Breast epithelium (tissue), 3 donors: Measurements from ENCODE around the gene KCNJ4.

ENCODE experiments used
- POLR2A ChIP-seq: fragments of 450-650 bp; IDR thresholded peaks from one replicate; pipeline ENCODE4 v1.6.1; 2016; ENCODE audit warnings: antibody characterized with exemption, mild to moderate bottlenecking, moderate library complexity
- POLR2AphosphoS5 ChIP-seq, 3 donors: sonication (generic); formaldehyde crosslinking; IDR thresholded peaks; one replicate each; pipeline ENCODE4 v1.6.1; 2017; ENCODE audit warnings: antibody characterized with exemption in 3 of 3
- TF ChIP-seq, protein P1 (sequence below), 3 donors: fragments of 450-650 bp; IDR thresholded peaks; one replicate each; pipeline ENCODE4 v1.5.1; 2016 to 2017; ENCODE audit warnings: antibody characterized with exemption in 3 of 3, mild to moderate bottlenecking in 3 of 3, moderate library complexity in 3 of 3

DNA sequence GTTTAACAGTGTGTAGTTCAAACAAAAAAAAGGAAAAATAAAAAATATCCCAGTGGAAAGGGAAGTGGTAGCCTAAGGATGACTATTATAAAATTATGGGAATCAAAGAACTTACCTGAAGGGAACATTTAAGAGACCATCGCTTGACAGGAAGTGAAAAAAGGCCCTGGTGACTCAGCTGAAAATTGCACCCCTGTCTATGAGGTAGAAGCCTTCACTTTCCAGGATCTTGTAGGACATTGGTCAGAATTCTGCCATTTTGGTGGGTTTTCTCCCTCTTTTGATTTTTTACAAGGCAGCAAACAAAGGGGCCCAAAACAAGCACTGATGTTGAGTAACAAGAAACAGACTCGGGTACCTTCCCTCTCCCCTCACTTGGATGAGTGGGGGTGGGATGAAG is 35.5 kb upstream of the KCNJ4 start:
- no peak for TF ChIP-seq POLR2A
- TF ChIP-seq, protein P1, sequence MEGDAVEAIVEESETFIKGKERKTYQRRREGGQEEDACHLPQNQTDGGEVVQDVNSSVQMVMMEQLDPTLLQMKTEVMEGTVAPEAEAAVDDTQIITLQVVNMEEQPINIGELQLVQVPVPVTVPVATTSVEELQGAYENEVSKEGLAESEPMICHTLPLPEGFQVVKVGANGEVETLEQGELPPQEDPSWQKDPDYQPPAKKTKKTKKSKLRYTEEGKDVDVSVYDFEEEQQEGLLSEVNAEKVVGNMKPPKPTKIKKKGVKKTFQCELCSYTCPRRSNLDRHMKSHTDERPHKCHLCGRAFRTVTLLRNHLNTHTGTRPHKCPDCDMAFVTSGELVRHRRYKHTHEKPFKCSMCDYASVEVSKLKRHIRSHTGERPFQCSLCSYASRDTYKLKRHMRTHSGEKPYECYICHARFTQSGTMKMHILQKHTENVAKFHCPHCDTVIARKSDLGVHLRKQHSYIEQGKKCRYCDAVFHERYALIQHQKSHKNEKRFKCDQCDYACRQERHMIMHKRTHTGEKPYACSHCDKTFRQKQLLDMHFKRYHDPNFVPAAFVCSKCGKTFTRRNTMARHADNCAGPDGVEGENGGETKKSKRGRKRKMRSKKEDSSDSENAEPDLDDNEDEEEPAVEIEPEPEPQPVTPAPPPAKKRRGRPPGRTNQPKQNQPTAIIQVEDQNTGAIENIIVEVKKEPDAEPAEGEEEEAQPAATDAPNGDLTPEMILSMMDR (IDR thresholded peaks at IDR 0.05): no peak
- TF ChIP-seq POLR2AphosphoS5 (IDR thresholded peaks at IDR 0.05): peak in 1 of 3 donors; percentile 7
